Stimulated activated CD8-positive, alpha-beta memory T cell treated with anti-CD3 and anti-CD28 coated beads, Interleukin-7, amount 100 ng/mL, for 24 hours (primary cell): ENCODE results near the gene VSX1.

Experiments
- DNase-seq: peaks from one replicate; pipeline ENCODE4 v3.0.0-alpha.2; 2020; ENCODE audit warnings: low read depth

The VSX1 gene

GRCh38 chr20:25087186-25087929, 5.4 kb upstream of the VSX1 start:
- DNase-seq: no peak

- DNase-seq: no peak
Measured at GRCh38 chr20:25085756-25086495, 4.0 kb upstream of the VSX1 start.

- DNase-seq: no peak
Measured at GRCh38 chr20:25084626-25085187, 2.8 kb upstream of the VSX1 start.

- no peak for DNase-seq
Measured at GRCh38 chr20:25083773-25084625, 2.1 kb upstream of the VSX1 start.

- no peak for DNase-seq
Measured at GRCh38 chr20:25083141-25083772, 1.3 kb upstream of the VSX1 start.

GRCh38 chr20:25082498-25082873, 545 bp upstream of the VSX1 start:
- no peak for DNase-seq

GRCh38 chr20:25081065-25081729, 744 bp downstream of the VSX1 start:
- no peak for DNase-seq

GRCh38 chr20:25079171-25079570, 2.8 kb downstream of the VSX1 start:
- DNase-seq: no peak

- DNase-seq: no peak
Measured at GRCh38 chr20:25078662-25079061, 3.3 kb downstream of the VSX1 start.

GRCh38 chr20:25077610-25078169, 4.3 kb downstream of the VSX1 start:
- DNase-seq: no peak

GRCh38 chr20:25076731-25077609, 5.0 kb downstream of the VSX1 start:
- no peak for DNase-seq

- DNase-seq: no peak
Measured at GRCh38 chr20:25076201-25076600, 5.7 kb downstream of the VSX1 start.

- no peak for DNase-seq
Measured at GRCh38 chr20:25073544-25073943, 8.4 kb downstream of the VSX1 start.

GRCh38 chr20:25072226-25072811, 9.6 kb downstream of the VSX1 start:
- no peak for DNase-seq

- no peak for DNase-seq
Measured at GRCh38 chr20:25071734-25072133, 10.2 kb downstream of the VSX1 start.

GRCh38 chr20:25070821-25071473, 11.0 kb downstream of the VSX1 start:
- DNase-seq: no peak

- DNase-seq: no peak
Measured at GRCh38 chr20:25067102-25067987, 14.6 kb downstream of the VSX1 start.

- DNase-seq: no peak
Measured at GRCh38 chr20:25066386-25066785, 15.6 kb downstream of the VSX1 start.
